ENCODE results near the gene CNTROB. TPM values are rescaled to one million over a fixed set of nuclear protein-coding genes. Genes with fewer than 3 reads are reported as not detected.

The CNTROB gene
- total RNA-seq, 1 experiment from 2014 or later: 24.2 TPM

DNA sequence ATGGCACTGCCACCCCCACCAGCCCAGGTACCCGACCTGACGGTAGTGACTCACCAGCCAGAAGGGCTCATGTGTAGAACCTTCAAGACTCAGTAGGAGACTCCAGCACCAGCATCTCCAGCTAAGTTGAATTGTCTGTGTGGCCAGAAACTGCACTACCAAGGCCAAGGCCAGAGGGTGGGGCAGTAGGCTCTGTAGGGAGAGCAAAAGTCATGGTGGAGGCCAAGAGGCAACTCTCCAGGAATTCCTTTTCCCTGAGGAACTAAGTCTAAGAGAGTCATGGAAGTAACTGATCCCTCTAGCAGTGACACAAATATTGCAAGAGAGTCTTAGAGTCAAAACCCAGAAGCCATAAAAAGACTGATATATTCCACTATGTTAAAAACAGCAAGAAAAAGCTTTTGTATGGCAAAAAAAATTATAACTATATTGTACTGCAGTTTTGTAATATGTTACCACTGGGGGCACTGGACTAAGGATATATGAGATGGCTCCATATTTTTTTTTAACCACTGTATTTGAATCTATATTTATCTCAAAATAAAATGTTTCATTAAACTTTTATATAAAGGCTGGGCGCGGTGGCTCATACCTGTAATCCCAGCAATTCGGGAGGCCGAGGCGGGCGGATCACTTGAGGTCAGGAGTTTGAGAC is 40.3 kb downstream of the CNTROB start:
- no peak overlapping the region for H3K4me3 ChIP-seq (ENCODE audit: low read depth, low read length)
- ChIA-PET POLR2A (no interaction called here), CTCF (no interaction called here)
- intact Hi-C loops (cut with micrococcal nuclease; ENCODE audit: unreplicated experiment): no loop called here
- no peak overlapping the region for H3K4me3 Mint-ChIP-seq (ENCODE audit: unreplicated experiment)
- no peak overlapping the region for H3K27ac Mint-ChIP-seq (ENCODE audit: unreplicated experiment)
- no peaks in the 10 kb centered on the region for H3K36me3 ChIP-seq (ENCODE audit: control insufficient read depth, insufficient read depth, low read length)
- no peaks in the 10 kb centered on the region for H3K27me3 Mint-ChIP-seq (ENCODE audit: insufficient read depth, unreplicated experiment)
- DNase-seq: no peak
- H3K36me3 Mint-ChIP-seq (ENCODE audit: insufficient read depth, unreplicated experiment): no peaks in the 10 kb centered on the region
- peaks cover 11% of the 10 kb centered on the region for H3K9me3 Mint-ChIP-seq (ENCODE audit: unreplicated experiment)
- H3K27me3 ChIP-seq (replicated peaks; ENCODE audit: control insufficient read depth, insufficient read depth, low read length): no peaks in the 10 kb centered on the region
- no peaks in the 10 kb centered on the region for H3K4me1 ChIP-seq
- TF ChIP-seq, protein P1, sequence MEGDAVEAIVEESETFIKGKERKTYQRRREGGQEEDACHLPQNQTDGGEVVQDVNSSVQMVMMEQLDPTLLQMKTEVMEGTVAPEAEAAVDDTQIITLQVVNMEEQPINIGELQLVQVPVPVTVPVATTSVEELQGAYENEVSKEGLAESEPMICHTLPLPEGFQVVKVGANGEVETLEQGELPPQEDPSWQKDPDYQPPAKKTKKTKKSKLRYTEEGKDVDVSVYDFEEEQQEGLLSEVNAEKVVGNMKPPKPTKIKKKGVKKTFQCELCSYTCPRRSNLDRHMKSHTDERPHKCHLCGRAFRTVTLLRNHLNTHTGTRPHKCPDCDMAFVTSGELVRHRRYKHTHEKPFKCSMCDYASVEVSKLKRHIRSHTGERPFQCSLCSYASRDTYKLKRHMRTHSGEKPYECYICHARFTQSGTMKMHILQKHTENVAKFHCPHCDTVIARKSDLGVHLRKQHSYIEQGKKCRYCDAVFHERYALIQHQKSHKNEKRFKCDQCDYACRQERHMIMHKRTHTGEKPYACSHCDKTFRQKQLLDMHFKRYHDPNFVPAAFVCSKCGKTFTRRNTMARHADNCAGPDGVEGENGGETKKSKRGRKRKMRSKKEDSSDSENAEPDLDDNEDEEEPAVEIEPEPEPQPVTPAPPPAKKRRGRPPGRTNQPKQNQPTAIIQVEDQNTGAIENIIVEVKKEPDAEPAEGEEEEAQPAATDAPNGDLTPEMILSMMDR (IDR thresholded peaks at IDR 0.05; ENCODE audit: insufficient read depth in 1 of 2, low read depth in 1 of 2, low read length in 1 of 2, severe bottlenecking in 1 of 2, unreplicated experiment in 1 of 2): no peak
- H3K4me1 Mint-ChIP-seq (ENCODE audit: low read depth, unreplicated experiment): no peaks in the 10 kb centered on the region
- H3K9me3 ChIP-seq: no peaks in the 10 kb centered on the region
- BruUV-seq (replicated peaks): no TSS peak

DNA sequence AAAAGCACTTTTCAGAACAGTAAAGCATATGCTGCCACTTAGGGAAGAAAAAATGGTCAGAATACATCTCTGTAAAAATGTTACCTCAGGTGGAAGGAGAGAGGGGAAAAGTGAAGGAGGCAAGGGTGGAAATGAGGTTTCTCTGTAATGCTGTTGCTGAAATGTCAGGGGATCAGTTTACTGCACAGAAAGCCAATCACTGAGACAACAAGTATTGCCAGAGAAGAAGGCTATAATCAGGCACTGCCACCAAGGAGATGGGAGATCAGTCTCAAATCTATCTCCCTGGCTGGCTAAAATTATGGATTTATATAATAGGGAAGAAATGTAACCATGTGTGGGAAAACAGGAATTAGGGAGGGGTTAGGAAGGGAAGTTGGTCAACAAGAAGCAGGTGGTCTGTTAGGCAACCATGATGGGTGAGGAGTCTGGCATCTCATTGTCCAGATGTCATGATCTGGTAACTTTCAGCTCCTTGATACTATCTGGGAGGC is 42.7 kb downstream of the CNTROB start:
- no peaks in the 10 kb centered on the region for H3K36me3 Mint-ChIP-seq (ENCODE audit: insufficient read depth, unreplicated experiment)
- no peaks in the 10 kb centered on the region for H3K27me3 Mint-ChIP-seq (ENCODE audit: insufficient read depth, unreplicated experiment)
- TF ChIP-seq, protein P1 (IDR thresholded peaks at IDR 0.05; ENCODE audit: insufficient read depth in 1 of 2, low read depth in 1 of 2, low read length in 1 of 2, severe bottlenecking in 1 of 2, unreplicated experiment in 1 of 2): no peak
- DNase-seq: no peak
- no TSS peak for BruUV-seq (replicated peaks)
- Histone ChIP-seq H3K4me1 (no peaks in the 10 kb centered on the region), H3K36me3 (ENCODE audit: control insufficient read depth, insufficient read depth, low read length) (no peaks in the 10 kb centered on the region), H3K4me3 (ENCODE audit: low read depth, low read length) (no peak overlapping the region), H3K9me3 (no peaks in the 10 kb centered on the region), H3K27me3 (replicated peaks; ENCODE audit: control insufficient read depth, insufficient read depth, low read length) (no peaks in the 10 kb centered on the region)
- CTCF ChIA-PET: no interaction called here
- POLR2A ChIA-PET: no interaction called here
- H3K27ac Mint-ChIP-seq (ENCODE audit: unreplicated experiment): no peak overlapping the region
- peaks cover 11% of the 10 kb centered on the region for H3K9me3 Mint-ChIP-seq (ENCODE audit: unreplicated experiment)
- H3K4me3 Mint-ChIP-seq (ENCODE audit: unreplicated experiment): no peak overlapping the region
- no peaks in the 10 kb centered on the region for H3K4me1 Mint-ChIP-seq (ENCODE audit: low read depth, unreplicated experiment)
- intact Hi-C loops (cut with micrococcal nuclease; ENCODE audit: unreplicated experiment): no loop called here

DNA sequence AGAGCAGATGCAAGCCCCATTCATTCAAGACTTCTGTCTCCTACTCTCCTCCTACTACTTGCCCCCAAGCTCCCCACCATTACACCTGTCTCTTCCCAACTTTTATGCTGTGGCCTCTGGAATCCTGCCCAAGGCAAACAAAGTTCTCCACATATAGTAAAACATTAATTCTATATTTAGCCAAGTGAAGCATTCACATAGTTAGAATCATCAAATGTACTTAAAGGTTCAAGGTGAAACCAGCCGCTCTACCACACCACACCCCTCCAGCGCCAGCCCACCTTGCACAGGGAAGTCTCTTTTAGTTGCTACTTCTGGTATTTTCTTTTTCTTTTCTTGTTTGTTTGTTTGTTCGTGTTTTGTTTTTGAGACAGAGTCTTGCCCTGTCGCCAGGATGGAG is 45.0 kb downstream of the CNTROB start:
- POLR2A ChIA-PET: no interaction called here
- CTCF ChIA-PET: no interaction called here

More for the DNA sequence above, 45.0 kb downstream of the CNTROB start:
- H3K36me3 Mint-ChIP-seq (ENCODE audit: insufficient read depth, unreplicated experiment): no peaks in the 10 kb centered on the region
- TF ChIP-seq, protein P1 (IDR thresholded peaks at IDR 0.05; ENCODE audit: insufficient read depth in 1 of 2, low read depth in 1 of 2, low read length in 1 of 2, severe bottlenecking in 1 of 2, unreplicated experiment in 1 of 2): no peak
- Histone ChIP-seq H3K36me3 (ENCODE audit: control insufficient read depth, insufficient read depth, low read length) (no peaks in the 10 kb centered on the region), H3K4me3 (ENCODE audit: low read depth, low read length) (no peak overlapping the region), H3K27me3 (replicated peaks; ENCODE audit: control insufficient read depth, insufficient read depth, low read length) (no peaks in the 10 kb centered on the region), H3K4me1 (no peaks in the 10 kb centered on the region), H3K9me3 (no peaks in the 10 kb centered on the region)
- no TSS peak for BruUV-seq (replicated peaks)
- no peak for DNase-seq
- no peak overlapping the region for H3K27ac Mint-ChIP-seq (ENCODE audit: unreplicated experiment)
- no peaks in the 10 kb centered on the region for H3K4me1 Mint-ChIP-seq (ENCODE audit: low read depth, unreplicated experiment)
- no peaks in the 10 kb centered on the region for H3K27me3 Mint-ChIP-seq (ENCODE audit: insufficient read depth, unreplicated experiment)
- H3K9me3 Mint-ChIP-seq (ENCODE audit: unreplicated experiment): peaks cover 11% of the 10 kb centered on the region
- intact Hi-C loops (cut with micrococcal nuclease; ENCODE audit: unreplicated experiment): no loop called here
- H3K4me3 Mint-ChIP-seq (ENCODE audit: unreplicated experiment): no peak overlapping the region
